ENCODE results near the gene B3GALT6.

Gene B3GALT6

DNA sequence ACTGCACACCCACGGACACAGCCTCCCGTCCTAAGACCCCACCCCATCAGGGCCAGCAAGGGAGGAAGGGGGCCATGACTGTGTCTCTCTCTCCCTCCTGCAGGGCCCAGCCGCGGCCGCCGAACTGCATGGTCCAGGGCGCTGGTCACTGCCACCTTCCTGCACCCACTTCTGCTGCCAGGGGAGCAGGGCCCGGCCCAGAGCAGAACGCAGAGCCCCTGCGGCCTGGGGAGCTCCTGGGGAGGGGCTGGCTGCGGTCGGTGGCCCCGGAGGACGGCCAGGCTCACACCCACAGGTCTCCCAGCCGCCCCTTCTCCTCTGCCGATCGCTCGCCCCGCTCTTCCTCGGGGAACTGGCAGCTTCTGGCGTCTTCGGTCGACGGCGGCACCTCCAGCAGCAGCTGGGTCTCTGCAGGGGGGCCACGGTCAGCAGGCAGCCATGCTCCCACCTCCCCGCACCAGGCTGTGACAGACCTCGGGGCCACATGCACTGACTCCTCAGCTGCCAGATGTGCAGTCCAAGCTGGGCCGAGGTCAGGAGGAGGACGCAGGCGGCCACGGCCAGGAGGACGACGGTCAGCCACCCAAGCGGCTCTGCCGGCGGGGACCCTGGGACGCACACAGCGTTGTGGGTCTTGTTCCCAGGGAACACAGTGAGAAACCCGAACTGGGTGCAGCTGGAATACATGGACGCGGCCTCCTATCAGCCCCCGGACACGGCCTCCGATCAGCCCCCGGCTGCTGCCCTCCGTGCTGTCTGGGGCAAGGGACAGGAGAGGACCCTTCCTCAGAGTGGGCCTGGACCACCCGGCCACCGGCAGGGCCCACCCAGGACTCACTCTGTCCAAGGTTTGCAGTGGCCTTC lies 28.2 kb upstream of the B3GALT6 start:
- no peak overlapping the region for H3K4me3 ChIP-seq (ENCODE audit: low read depth, low read length)
- H3K36me3 ChIP-seq (ENCODE audit: control insufficient read depth, insufficient read depth, low read length) = no peaks in the 10 kb centered on the region
- H3K27me3 ChIP-seq (ENCODE audit: control insufficient read depth, insufficient read depth, low read length) = peaks cover 50% of the 10 kb centered on the region
- H3K9me3 ChIP-seq (ENCODE audit: control insufficient read depth, insufficient read depth, low read depth, low read length) = no peaks in the 10 kb centered on the region
- no peak overlapping the region for H3K27ac ChIP-seq (ENCODE audit: low read depth, low read length)
- H3K9ac ChIP-seq (ENCODE audit: low read length) = no peak overlapping the region
- H3K4me1 ChIP-seq (ENCODE audit: control insufficient read depth, insufficient read depth, low read length) = peaks cover 25% of the 10 kb centered on the region

DNA sequence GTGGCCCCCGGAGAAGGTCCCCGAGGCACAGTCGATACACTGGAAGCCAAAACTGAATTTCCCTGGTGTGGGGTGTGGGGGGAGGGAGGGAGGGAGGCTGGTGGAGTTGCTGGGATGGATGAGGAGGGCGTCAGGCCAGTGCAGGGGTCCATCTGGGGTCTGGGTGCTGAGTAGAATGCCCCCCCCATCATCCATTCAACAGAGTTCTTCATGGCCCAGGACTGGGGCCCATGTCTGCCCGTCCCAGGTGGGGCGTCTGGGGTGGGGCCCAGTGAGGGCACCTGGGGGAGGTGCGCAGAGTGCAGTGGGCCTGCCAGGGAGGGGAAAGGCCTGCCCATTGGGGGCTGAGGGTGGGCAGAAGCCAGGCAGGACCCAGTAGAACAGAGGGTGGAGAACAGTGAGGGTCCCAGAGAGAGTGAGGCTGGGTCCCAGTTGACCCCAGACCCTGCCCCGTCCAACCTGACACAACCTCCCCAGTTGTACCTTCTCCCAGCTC lies 27.6 kb upstream of the B3GALT6 start:
- H3K4me1 ChIP-seq (ENCODE audit: control insufficient read depth, insufficient read depth, low read length) = peaks cover 25% of the 10 kb centered on the region
- H3K36me3 ChIP-seq (ENCODE audit: control insufficient read depth, insufficient read depth, low read length) = no peaks in the 10 kb centered on the region
- H3K9ac ChIP-seq (ENCODE audit: low read length) = no peak overlapping the region
- no peak overlapping the region for H3K4me3 ChIP-seq (ENCODE audit: low read depth, low read length)
- H3K27me3 ChIP-seq (ENCODE audit: control insufficient read depth, insufficient read depth, low read length) = peaks cover 50% of the 10 kb centered on the region
- H3K9me3 ChIP-seq (ENCODE audit: control insufficient read depth, insufficient read depth, low read depth, low read length) = no peaks in the 10 kb centered on the region
- no peak overlapping the region for H3K27ac ChIP-seq (ENCODE audit: low read depth, low read length)

DNA sequence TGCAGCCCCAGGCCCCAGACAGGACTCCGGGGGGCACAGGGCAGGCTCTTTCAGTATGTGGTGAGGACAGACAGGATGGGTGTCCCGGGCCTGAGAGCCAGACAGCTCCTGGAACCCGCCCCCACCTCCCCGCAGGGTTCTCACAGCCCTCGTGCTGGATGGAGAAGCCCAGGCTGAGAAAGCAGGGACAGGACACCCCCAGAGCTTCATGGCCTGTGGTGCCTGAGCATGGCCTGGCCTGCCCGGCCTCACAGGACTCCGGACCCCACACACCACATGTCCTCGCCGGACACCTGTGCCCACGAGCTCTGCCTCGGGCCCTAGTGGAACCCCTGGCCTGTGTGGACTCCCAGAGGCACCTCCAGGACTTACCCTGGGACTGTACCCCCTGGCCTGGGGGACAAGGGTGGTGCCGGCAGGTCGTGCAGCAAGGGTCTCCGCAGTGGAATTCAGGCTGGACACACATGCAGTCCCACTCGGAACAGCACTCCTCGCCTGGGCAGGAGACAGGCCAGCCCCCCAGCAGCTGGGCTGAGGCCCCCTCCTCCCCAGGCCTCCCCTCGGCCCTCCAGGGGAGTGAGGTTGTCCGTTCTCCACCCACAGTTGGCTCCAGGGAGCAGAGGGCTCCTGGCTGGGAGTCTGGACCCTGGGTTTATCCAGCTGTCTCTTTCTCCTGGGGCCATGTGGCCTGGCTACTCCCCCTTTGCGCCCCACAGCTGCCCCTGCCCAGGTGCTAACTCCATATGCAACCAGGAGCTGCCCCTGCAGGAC lies 26.9 kb upstream of the B3GALT6 start:
- Histone ChIP-seq H3K4me1 (ENCODE audit: control insufficient read depth, insufficient read depth, low read length) (peaks cover 25% of the 10 kb centered on the region), H3K9ac (ENCODE audit: low read length) (no peak overlapping the region), H3K9me3 (ENCODE audit: control insufficient read depth, insufficient read depth, low read depth, low read length) (no peaks in the 10 kb centered on the region), H3K4me3 (ENCODE audit: low read depth, low read length) (no peak overlapping the region), H3K27ac (ENCODE audit: low read depth, low read length) (no peak overlapping the region), H3K27me3 (ENCODE audit: control insufficient read depth, insufficient read depth, low read length) (peaks cover 50% of the 10 kb centered on the region), H3K36me3 (ENCODE audit: control insufficient read depth, insufficient read depth, low read length) (no peaks in the 10 kb centered on the region)

DNA sequence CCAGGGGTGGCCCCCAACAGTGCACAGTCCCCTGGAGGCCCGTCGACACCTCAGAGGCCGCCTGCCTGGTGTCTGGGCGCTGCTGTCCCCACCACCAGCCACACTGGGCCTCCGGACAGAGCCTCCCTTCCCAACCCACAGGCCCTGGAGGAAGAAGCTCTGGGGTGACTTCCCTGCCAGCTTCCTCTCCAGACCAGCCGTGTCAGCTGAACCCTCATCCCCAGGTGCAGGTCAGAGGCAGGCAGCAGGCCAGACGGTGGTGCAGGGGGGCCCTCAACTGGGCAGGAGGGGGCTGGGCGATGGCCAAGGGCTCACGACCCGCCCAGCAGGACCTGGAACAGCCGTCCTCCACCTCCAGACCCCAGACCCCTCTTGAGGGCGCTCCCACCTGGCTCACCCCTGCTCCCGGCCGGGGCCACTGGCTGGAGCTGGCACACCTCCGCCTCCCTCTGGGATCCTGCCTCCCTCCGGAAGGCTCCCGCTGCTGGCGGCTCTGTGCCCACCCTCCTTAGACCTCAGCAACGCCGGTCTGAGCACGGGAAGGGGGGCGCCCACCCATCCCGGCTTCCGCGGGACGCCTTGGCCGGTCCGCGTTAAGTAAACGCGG lies 26.2 kb upstream of the B3GALT6 start:
- peaks cover 22% of the 10 kb centered on the region for H3K4me1 ChIP-seq (ENCODE audit: control insufficient read depth, insufficient read depth, low read length)
- H3K27ac ChIP-seq (ENCODE audit: low read depth, low read length) = no peak overlapping the region
- peak overlapping the region; percentile 22 for H3K9ac ChIP-seq (ENCODE audit: low read length)
- peak overlapping the region; percentile 57 for H3K4me3 ChIP-seq (ENCODE audit: low read depth, low read length)
- peaks cover 45% of the 10 kb centered on the region for H3K27me3 ChIP-seq (ENCODE audit: control insufficient read depth, insufficient read depth, low read length)
- no peaks in the 10 kb centered on the region for H3K36me3 ChIP-seq (ENCODE audit: control insufficient read depth, insufficient read depth, low read length)
- no peaks in the 10 kb centered on the region for H3K9me3 ChIP-seq (ENCODE audit: control insufficient read depth, insufficient read depth, low read depth, low read length)

DNA sequence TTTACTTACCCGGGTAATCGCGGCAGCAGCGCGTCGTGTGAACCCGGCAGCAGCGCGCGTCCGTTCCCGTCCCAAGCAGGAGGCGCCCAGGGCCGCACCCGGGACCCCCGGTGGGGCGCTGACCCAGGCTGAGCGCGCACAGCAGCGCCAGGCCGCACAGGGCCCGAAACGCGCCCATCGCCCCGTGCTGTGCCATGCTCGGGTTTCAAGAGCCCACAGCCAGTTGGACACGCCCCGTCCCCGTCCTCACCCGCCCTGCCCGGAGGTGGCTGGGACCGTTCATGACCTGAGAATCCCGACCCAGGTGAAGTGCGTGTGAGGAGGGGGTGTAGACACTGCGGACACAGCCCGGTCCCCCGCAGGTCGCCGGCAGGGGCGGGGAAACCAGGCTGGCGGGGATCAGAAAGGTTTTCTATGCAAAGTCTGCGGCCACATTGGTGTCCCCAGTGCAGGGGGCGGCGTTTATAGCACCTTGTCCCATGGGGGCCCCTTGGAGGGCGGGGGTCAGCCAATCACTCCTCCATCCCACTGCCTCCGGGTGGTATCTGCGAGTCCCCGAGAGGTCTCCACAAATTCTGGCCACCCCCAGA lies 25.6 kb upstream of the B3GALT6 start, which contains the start of gene TNFRSF18:
Gene TNFRSF18, minus strand, starts transcription at position 217 of the 590 bp plus-strand sequence. Its CDS starts 21 bp downstream, at position 196.
- H3K36me3 ChIP-seq (ENCODE audit: control insufficient read depth, insufficient read depth, low read length) = no peaks in the 10 kb centered on the region
- H3K4me1 ChIP-seq (ENCODE audit: control insufficient read depth, insufficient read depth, low read length) = peaks cover 22% of the 10 kb centered on the region
- H3K27me3 ChIP-seq (ENCODE audit: control insufficient read depth, insufficient read depth, low read length) = peaks cover 45% of the 10 kb centered on the region
- H3K4me3 ChIP-seq (ENCODE audit: low read depth, low read length) = peak within 1 kb of the TSS; percentile 57
- no peak within 1 kb of the TSS for H3K27ac ChIP-seq (ENCODE audit: low read depth, low read length)
- H3K9me3 ChIP-seq (ENCODE audit: control insufficient read depth, insufficient read depth, low read depth, low read length) = no peaks in the 10 kb centered on the region
- H3K9ac ChIP-seq (ENCODE audit: low read length) = peak within 1 kb of the TSS; percentile 22

DNA sequence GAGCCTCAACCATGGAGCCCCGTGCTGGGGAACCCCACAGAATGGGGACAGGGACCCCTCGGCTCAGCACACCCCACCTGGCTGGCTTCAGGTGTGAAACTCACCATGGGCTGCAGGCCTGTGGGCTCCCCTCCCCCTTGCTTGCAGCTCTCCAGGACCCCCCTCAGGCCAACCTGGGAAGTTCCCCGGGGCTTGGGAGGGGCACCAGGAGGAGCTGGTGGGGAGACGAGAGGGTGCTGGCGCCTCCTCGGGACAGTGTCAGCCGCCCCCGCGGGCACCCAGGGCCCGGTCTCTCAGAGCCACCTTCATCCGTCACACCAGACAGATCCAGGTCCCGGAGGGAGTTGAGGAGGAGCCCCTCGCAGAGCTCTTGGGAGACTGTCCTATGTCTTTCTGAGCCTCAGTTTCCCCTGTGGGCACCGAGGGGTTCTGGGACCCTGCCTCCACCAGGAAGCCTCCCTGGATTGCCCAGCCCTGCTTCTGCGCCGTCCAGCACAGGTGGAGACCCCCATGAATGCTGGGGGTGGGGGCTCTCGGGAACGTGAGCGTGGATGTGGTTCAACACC lies 25.0 kb upstream of the B3GALT6 start:
- no peaks in the 10 kb centered on the region for H3K9me3 ChIP-seq (ENCODE audit: control insufficient read depth, insufficient read depth, low read depth, low read length)
- no peak overlapping the region for H3K9ac ChIP-seq (ENCODE audit: low read length)
- H3K4me1 ChIP-seq (ENCODE audit: control insufficient read depth, insufficient read depth, low read length) = peaks cover 22% of the 10 kb centered on the region
- H3K27me3 ChIP-seq (ENCODE audit: control insufficient read depth, insufficient read depth, low read length) = peaks cover 45% of the 10 kb centered on the region
- H3K4me3 ChIP-seq (ENCODE audit: low read depth, low read length) = peak overlapping the region; percentile 57; the same call in 1 of the 2 replicates
- no peak overlapping the region for H3K27ac ChIP-seq (ENCODE audit: low read depth, low read length)
- H3K36me3 ChIP-seq (ENCODE audit: control insufficient read depth, insufficient read depth, low read length) = no peaks in the 10 kb centered on the region

DNA sequence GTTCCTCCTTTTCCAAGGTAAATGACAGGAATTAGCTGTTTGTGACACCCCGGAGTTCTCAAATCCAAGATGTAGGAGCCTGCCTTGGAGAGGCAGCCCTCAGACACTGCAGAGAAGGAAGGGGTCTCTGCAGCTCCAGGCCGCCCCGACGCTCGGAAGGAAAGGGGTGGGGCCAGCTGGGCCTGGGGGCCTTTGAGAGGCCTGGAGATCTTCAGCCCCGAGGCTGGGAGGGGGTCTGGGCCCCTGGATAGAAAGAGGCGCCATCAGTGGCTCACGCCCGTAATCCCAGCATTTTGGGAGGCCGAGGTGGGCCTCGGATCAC lies 24.5 kb upstream of the B3GALT6 start:
- H3K9me3 ChIP-seq (ENCODE audit: control insufficient read depth, insufficient read depth, low read depth, low read length) = no peaks in the 10 kb centered on the region
- peaks cover 22% of the 10 kb centered on the region for H3K4me1 ChIP-seq (ENCODE audit: control insufficient read depth, insufficient read depth, low read length)
- H3K27ac ChIP-seq (ENCODE audit: low read depth, low read length) = no peak overlapping the region
- H3K36me3 ChIP-seq (ENCODE audit: control insufficient read depth, insufficient read depth, low read length) = no peaks in the 10 kb centered on the region
- H3K9ac ChIP-seq (ENCODE audit: low read length) = no peak overlapping the region
- peaks cover 45% of the 10 kb centered on the region for H3K27me3 ChIP-seq (ENCODE audit: control insufficient read depth, insufficient read depth, low read length)
- no peak overlapping the region for H3K4me3 ChIP-seq (ENCODE audit: low read depth, low read length)

DNA sequence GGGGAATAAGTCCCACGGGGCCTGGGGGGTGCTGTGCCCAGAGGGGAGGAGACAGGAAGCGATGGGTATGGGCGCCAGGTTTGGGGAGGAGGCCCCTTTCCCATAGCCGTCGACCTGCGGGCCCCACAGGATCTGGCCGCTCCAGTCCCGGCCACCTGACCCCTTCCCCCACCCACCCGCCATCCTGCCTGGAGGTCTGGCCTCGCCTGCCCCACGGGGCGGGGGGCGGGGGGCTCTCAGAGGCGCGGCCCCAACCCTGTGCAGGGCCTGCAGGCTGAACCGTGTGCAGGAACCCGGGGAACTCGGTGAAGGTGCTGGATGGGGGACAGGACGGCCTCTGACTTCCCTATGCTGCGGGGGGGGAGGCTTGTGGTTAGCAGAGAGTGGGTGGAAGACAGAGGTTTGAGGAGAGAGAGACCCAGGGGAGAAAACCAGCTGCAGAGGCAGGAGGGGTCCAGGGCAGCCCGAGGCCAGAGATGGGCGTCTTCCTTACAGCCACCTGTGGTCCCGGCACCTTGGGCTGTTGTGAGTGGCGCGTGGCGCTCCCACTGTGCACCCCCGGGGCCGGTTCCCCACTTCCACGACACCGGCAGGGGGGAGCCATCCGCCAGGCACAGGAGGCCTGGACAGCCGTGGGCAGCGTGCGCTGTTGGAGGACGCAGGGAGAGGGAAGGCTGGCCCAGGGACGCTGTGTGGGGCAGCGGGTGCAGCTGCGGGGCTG lies 23.2 kb upstream of the B3GALT6 start:
- peaks cover 22% of the 10 kb centered on the region for H3K4me1 ChIP-seq (ENCODE audit: control insufficient read depth, insufficient read depth, low read length)
- no peak overlapping the region for H3K9ac ChIP-seq (ENCODE audit: low read length)
- no peak overlapping the region for H3K27ac ChIP-seq (ENCODE audit: low read depth, low read length)
- no peak overlapping the region for H3K4me3 ChIP-seq (ENCODE audit: low read depth, low read length)
- peaks cover 34% of the 10 kb centered on the region for H3K27me3 ChIP-seq (ENCODE audit: control insufficient read depth, insufficient read depth, low read length)
- no peaks in the 10 kb centered on the region for H3K9me3 ChIP-seq (ENCODE audit: control insufficient read depth, insufficient read depth, low read depth, low read length)
- no peaks in the 10 kb centered on the region for H3K36me3 ChIP-seq (ENCODE audit: control insufficient read depth, insufficient read depth, low read length)

DNA sequence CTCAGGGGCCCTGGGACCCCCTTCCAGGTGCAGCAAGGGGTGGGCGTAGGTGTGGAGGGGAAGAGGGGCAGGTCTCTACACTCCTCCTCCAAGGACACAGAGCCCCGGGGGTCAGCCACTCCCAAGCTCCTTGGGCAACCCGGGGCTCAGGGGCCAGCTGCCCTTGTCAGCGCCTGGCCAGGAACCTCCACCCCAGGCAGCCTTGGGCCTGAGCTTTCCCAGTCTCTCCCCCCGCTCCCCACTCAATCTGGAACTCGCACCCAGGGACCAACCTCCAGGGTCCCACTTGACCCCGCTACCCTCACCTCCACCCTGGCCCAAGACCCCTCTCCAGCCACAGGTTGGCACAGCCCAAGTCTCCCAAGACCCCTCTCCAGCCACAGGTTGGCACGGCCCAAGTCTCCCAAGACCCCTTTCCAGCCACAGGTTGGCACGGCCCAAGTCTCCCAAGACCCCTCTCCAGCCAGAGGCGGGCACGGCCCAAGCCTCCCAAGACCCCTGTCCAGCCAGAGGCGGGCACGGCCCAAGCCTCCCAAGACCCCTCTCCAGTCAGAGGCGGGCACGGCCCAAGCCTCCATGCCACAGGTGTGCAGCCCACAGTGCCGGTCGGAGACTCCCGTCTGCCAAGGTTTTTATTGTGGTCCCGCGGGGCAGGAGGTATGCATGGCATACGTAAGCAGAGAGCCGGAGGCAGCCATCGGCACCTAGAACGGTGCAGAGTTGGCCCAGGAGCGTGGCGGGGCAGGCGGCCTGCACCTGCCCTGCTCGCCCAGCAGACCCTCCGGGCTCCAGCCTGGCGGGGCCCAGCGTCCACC lies 21.1 kb upstream of the B3GALT6 start:
- Histone ChIP-seq H3K4me1 (ENCODE audit: control insufficient read depth, insufficient read depth, low read length) (peaks cover 19% of the 10 kb centered on the region), H3K9me3 (ENCODE audit: control insufficient read depth, insufficient read depth, low read depth, low read length) (no peaks in the 10 kb centered on the region), H3K4me3 (ENCODE audit: low read depth, low read length) (no peak overlapping the region), H3K27me3 (ENCODE audit: control insufficient read depth, insufficient read depth, low read length) (peaks cover 16% of the 10 kb centered on the region), H3K9ac (ENCODE audit: low read length) (no peak overlapping the region), H3K36me3 (ENCODE audit: control insufficient read depth, insufficient read depth, low read length) (no peaks in the 10 kb centered on the region), H3K27ac (ENCODE audit: low read depth, low read length) (no peak overlapping the region)

Data from HUES6 (cell line).